Measurements from ENCODE around the gene COL13A1.

The COL13A1 gene

DNA sequence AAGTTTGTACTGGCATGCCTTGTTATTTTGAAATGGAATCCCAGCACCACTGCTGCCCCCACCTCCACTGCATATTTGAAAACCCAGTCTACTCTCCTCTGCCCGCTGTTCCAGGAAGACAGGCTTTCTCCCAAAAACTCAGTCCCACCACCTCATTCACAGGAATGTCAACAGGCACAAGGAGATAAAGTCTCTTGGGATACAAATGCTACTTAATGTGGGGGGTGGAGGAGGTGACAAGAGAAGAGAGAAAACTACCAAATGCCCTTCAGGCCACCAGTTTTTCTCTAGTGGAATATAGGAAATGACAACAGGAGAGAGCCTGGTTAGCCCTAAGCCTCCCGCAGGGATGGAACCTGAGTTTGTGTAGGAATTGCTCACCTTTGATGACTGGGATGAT lies 1.0 kb upstream of the COL13A1 start:
- DNase-seq (ENCODE audit: low spot score): no peak
- Histone ChIP-seq H3K27ac (peak overlapping the region in 1 of 2 donors; percentile 83), H3K4me3 (no peak overlapping the region)
- TF ChIP-seq, protein P1, sequence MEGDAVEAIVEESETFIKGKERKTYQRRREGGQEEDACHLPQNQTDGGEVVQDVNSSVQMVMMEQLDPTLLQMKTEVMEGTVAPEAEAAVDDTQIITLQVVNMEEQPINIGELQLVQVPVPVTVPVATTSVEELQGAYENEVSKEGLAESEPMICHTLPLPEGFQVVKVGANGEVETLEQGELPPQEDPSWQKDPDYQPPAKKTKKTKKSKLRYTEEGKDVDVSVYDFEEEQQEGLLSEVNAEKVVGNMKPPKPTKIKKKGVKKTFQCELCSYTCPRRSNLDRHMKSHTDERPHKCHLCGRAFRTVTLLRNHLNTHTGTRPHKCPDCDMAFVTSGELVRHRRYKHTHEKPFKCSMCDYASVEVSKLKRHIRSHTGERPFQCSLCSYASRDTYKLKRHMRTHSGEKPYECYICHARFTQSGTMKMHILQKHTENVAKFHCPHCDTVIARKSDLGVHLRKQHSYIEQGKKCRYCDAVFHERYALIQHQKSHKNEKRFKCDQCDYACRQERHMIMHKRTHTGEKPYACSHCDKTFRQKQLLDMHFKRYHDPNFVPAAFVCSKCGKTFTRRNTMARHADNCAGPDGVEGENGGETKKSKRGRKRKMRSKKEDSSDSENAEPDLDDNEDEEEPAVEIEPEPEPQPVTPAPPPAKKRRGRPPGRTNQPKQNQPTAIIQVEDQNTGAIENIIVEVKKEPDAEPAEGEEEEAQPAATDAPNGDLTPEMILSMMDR (IDR thresholded peaks at IDR 0.05): no peak

DNA sequence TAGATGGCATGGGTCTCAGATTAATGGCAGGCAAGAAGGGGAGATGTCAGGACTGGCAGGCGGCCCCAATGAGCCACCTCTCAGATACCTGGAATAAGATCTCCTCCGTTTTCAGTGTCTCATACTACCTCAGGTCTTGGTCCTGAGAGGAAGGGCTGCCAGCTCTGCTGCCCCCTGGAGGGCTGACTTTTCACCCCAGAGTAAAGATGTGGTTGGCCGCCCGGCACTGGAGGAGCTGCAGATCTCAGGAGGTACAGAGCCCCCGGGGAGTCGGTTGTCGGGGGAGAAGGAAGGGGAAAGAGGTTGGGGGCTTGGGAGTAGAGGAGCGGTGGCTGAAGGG lies 642 bp upstream of the COL13A1 start:
- TF ChIP-seq, protein P1 (IDR thresholded peaks at IDR 0.05): no peak
- peak overlapping the region in 1 of 2 donors; percentile 83 for H3K27ac ChIP-seq
- H3K4me3 ChIP-seq: peak overlapping the region; percentile 79
- no peak for DNase-seq (ENCODE audit: low spot score)

DNA sequence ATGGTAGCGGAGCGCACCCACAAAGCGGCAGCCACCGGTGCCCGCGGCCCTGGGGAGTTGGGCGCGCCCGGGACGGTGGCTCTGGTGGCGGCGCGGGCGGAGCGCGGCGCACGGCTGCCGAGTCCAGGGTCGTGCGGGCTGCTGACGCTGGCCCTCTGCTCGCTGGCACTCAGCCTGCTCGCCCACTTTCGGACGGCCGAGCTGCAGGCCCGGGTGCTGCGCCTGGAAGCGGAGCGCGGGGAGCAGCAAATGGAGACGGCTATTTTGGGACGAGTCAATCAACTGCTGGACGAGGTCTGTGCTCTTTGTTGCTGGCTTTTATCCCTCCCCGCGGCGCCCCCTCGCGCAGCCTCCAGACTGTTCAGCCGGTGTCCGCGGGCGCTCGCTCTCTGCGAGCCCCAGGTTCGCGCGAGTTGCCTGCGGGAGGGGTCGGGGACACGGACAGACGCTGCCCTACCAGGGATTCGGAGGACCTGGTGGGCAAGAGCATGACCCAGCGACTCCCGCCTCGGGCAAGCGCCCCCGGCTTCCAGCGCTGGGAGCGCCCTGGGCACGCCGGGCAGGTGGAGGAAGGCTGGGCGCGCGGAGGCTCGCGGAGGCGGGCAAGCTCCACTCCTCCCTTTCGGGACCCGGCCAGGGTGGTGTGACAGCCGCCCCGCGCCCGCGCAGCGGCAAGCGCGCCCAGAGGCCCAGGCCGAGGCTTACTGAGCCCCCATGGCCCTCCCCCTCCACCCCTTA lies 887 bp downstream of the COL13A1 start:
- Histone ChIP-seq H3K27ac (peak overlapping the region; percentile 3 to 83), H3K4me3 (peak overlapping the region; percentile 79)
- TF ChIP-seq, protein P1 (IDR thresholded peaks at IDR 0.05): no peak
- DNase-seq (ENCODE audit: low spot score): no peak

DNA sequence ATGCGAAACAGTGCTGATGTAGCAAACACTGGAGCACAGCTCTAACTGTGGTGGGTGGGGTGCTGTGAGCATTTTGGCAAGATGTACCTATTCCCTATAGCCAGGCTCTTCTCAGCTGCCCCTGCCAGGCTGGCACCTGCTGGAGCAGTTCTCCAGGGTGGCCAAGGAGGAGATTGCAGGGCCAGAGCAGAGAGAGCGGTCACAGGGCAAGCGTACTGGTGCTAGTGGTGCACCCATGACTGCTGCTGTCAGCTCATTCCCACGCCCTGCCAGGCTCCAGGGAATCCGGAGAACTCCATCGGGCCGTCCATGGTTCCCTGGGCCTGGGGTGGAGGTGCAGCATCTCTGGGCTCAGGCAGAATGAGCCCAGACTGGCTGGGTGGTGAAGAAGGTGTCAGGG lies 2.1 kb downstream of the COL13A1 start:
- DNase-seq (ENCODE audit: low spot score): no peak
- Histone ChIP-seq H3K27ac (peak overlapping the region in 1 of 2 donors; percentile 83), H3K4me3 (peak overlapping the region; percentile 79)
- TF ChIP-seq, protein P1 (IDR thresholded peaks at IDR 0.05): no peak

DNA sequence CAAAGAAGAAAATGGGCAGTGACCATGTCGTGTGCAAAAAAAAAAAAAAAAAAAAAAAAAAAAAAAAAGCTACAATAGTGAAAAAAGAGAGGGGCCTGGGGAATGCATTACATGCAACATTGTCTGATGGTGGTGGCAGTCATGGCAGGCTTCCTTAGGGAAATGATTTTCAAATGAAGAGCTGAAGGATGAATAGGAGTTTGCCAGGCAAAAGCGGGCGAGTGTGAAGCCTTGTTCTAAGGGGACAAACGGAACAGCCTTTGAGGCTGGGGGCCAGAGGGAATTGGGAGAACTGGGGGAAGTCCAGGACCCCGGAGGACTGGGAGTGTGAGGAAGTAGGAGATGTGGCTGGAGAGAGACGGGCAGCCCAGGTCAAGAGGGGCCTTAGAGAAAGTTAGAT lies 3.1 kb downstream of the COL13A1 start:
- TF ChIP-seq, protein P1 (IDR thresholded peaks at IDR 0.05): no peak
- Histone ChIP-seq H3K27ac (no peak overlapping the region), H3K4me3 (no peak overlapping the region)
- DNase-seq (ENCODE audit: low spot score): no peak

DNA sequence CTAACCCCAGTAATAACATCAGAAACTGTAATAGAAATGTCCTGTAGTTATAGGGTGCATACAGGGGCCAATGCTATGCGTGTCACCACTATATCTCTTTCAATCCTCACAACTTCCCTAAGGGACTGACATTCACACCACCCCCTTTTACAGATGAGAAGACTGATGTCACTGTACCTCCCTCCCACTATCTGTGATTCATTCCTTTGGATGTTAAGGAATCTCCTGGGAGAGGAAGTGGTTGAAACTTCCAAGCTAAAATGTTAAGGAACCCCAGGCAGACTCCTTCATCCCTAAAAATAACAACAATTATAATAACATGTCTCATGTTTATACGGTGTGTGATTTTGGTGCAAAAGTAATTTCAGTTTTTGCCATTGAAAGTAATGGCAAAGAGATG lies 5.4 kb downstream of the COL13A1 start:
- TF ChIP-seq, protein P1 (IDR thresholded peaks at IDR 0.05): no peak
- Histone ChIP-seq H3K27ac (no peak overlapping the region), H3K4me3 (no peak overlapping the region)
- DNase-seq (ENCODE audit: low spot score): no peak

DNA sequence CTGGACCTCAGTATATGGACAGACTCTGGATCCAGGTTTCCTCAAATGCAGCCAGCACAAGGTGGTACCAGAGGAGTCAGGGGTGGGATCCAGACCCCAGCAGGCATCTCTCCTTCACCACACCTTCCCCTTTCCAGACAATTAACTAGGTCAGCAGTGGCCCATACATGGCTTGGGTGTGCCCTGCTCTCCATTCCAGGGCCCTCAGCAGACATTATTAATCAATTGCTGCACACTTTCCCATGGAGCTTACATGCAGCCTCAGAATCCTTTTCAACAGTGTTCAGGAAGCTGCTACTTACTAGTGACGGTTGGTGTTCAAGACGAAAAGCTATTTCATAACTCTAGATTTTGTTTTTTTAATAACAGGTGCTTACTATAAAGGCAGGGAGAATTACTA lies 6.0 kb downstream of the COL13A1 start:
- TF ChIP-seq, protein P1 (IDR thresholded peaks at IDR 0.05): no peak
- Histone ChIP-seq H3K4me3 (no peak overlapping the region), H3K27ac (no peak overlapping the region)
- no peak for DNase-seq (ENCODE audit: low spot score)
